ENCODE data around the gene CAMK2A. TPM values are rescaled to one million over a fixed set of nuclear protein-coding genes. Genes with fewer than 3 reads are reported as not detected.

CAMK2A gene
- total RNA-seq, 1 donor from 2014 or later = 42.6 TPM

Other genes with a start within 250 kb of the CAMK2A start
- gene CSF1R, start 203.2 kb downstream of the CAMK2A start, total RNA-seq = 21.6 TPM
- 129 TPM for gene PDGFRB, start 133.9 kb downstream of the CAMK2A start, total RNA-seq
- 0.31 TPM for gene CDX1, start 123.0 kb downstream of the CAMK2A start, total RNA-seq
- not detected for gene SLC6A7, start 99.7 kb downstream of the CAMK2A start, total RNA-seq
- gene ARSI, start 13.1 kb upstream of the CAMK2A start, total RNA-seq = 18.9 TPM
- 17.2 TPM for gene TCOF1, start 67.9 kb upstream of the CAMK2A start, total RNA-seq
- gene CD74, start 123.1 kb upstream of the CAMK2A start, total RNA-seq = 75.4 TPM
- 2,580 TPM for gene RPS14, start 160.0 kb upstream of the CAMK2A start, total RNA-seq
- 91.4 TPM for gene NDST1, start 218.4 kb upstream of the CAMK2A start, total RNA-seq